WTC11 (cell line): Measurements from ENCODE around the gene CZIB.

Experiments used
- ARID4B ChIP-seq: sonication (generic); formaldehyde crosslinking; IDR thresholded peaks from 2 replicates; pipeline ENCODE4 v1.8.0; 2023; ENCODE audit warnings: missing genetic modification reagents, mild to moderate bottlenecking, borderline replicate concordance
- ATF2 ChIP-seq: sonication (generic); formaldehyde crosslinking; IDR thresholded peaks from 2 replicates; pipeline ENCODE4 v1.8.1; 2022; ENCODE audit warnings: low read depth, missing genetic modification reagents, borderline replicate concordance
- CTCF ChIP-seq: fragments of 200-600 bp; IDR thresholded peaks from 2 replicates; pipeline ENCODE4 v1.8.0; 2022; ENCODE audit warnings: antibody characterized with exemption
- FOXK1 ChIP-seq: sonication (generic); formaldehyde crosslinking; IDR thresholded peaks from 2 replicates; pipeline ENCODE4 v1.8.0; 2022; ENCODE audit warnings: mild to moderate bottlenecking, moderate library complexity, missing genetic modification reagents
- GABPB1 ChIP-seq: sonication (generic); formaldehyde crosslinking; IDR thresholded peaks from 2 replicates; pipeline ENCODE4 v1.8.1; 2023; ENCODE audit warnings: mild to moderate bottlenecking, missing genetic modification reagents
- JUN ChIP-seq: sonication (generic); formaldehyde crosslinking; IDR thresholded peaks from 2 replicates; pipeline ENCODE4 v1.8.0; 2023; ENCODE audit warnings: mild to moderate bottlenecking, missing genetic modification reagents
- RELA ChIP-seq: sonication (generic); formaldehyde crosslinking; IDR thresholded peaks from 2 replicates; pipeline ENCODE4 v1.8.1; 2022; ENCODE audit warnings: missing genetic modification reagents, mild to moderate bottlenecking, borderline replicate concordance
- SMAD4 ChIP-seq: sonication (generic); formaldehyde crosslinking; IDR thresholded peaks from 2 replicates; pipeline ENCODE4 v1.8.0; 2022; ENCODE audit warnings: mild to moderate bottlenecking, missing genetic modification reagents
- TCF7 ChIP-seq: sonication (generic); formaldehyde crosslinking; IDR thresholded peaks from 2 replicates; pipeline ENCODE4 v1.8.0; 2022; ENCODE audit warnings: mild to moderate bottlenecking, low read depth, missing genetic modification reagents, moderate library complexity
- USF2 ChIP-seq: sonication (generic); formaldehyde crosslinking; IDR thresholded peaks from 2 replicates; pipeline ENCODE4 v1.8.1; 2023; ENCODE audit warnings: mild to moderate bottlenecking, missing genetic modification reagents, moderate library complexity
- ZNF232 ChIP-seq: sonication (generic); formaldehyde crosslinking; IDR thresholded peaks from 2 replicates; pipeline ENCODE4 v1.8.0; 2022; ENCODE audit warnings: mild to moderate bottlenecking, missing genetic modification reagents

GRCh38 chr1:53250325-53250724 is 29.9 kb upstream of the CZIB start:
- TF ChIP-seq RELA: no peak
- no peak for TF ChIP-seq SMAD4 (CRISPR knock-in tag)
- TF ChIP-seq CTCF: no peak
- TF ChIP-seq TCF7 (CRISPR knock-in tag): no peak
- TF ChIP-seq USF2 (CRISPR knock-in tag): no peak
- no peak for TF ChIP-seq ATF2 (CRISPR knock-in tag)
- no peak for TF ChIP-seq FOXK1 (CRISPR knock-in tag)
- no peak for TF ChIP-seq ARID4B (CRISPR knock-in tag)
- no peak for TF ChIP-seq GABPB1
- no peak for TF ChIP-seq ZNF232 (CRISPR knock-in tag)
- no peak for TF ChIP-seq JUN (CRISPR knock-in tag)
